ENCODE results near the gene HEATR5A.
"Not testable (repeated sequence)": the region's sequence is repeated elsewhere in the genome, so short reads cannot be mapped to it uniquely, and the experiment has no call there.

Gene HEATR5A

GRCh38 chr14:31387091-31387490, 33.3 kb downstream of the HEATR5A start:
- no peak for DNase-seq

GRCh38 chr14:31386271-31386670, 34.1 kb downstream of the HEATR5A start:
- no peak for DNase-seq

- DNase-seq = no peak
Observed at GRCh38 chr14:31382221-31382620, 38.1 kb downstream of the HEATR5A start.

- no peak for DNase-seq
Observed at GRCh38 chr14:31380106-31380505, 40.2 kb downstream of the HEATR5A start.

GRCh38 chr14:31379125-31379947, 41.0 kb downstream of the HEATR5A start:
- DNase-seq = not testable (repeated sequence)

GRCh38 chr14:31377433-31377832, 42.9 kb downstream of the HEATR5A start:
- DNase-seq = no peak

- DNase-seq = no peak
Observed at GRCh38 chr14:31371646-31372045, 48.7 kb downstream of the HEATR5A start.

- DNase-seq = no peak
Observed at GRCh38 chr14:31363331-31364073, 56.8 kb downstream of the HEATR5A start.

GRCh38 chr14:31362746-31363145, 57.6 kb downstream of the HEATR5A start:
- no peak for DNase-seq

- DNase-seq = not testable (repeated sequence)
Observed at GRCh38 chr14:31361761-31362160, 58.6 kb downstream of the HEATR5A start.

- no peak for DNase-seq
Observed at GRCh38 chr14:31360919-31361662, 59.3 kb downstream of the HEATR5A start.

GRCh38 chr14:31357279-31357678, 63.1 kb downstream of the HEATR5A start:
- no peak for DNase-seq

GRCh38 chr14:31346097-31346496, 74.3 kb downstream of the HEATR5A start:
- DNase-seq = no peak

GRCh38 chr14:31341280-31341679, 79.1 kb downstream of the HEATR5A start:
- no peak for DNase-seq

- no peak for DNase-seq
Observed at GRCh38 chr14:31340297-31341063, 79.9 kb downstream of the HEATR5A start.

GRCh38 chr14:31339743-31340142, 80.6 kb downstream of the HEATR5A start:
- DNase-seq = no peak

GRCh38 chr14:31337331-31337730, 83.0 kb downstream of the HEATR5A start:
- DNase-seq = no peak

- DNase-seq = no peak
Observed at GRCh38 chr14:31336646-31337045, 83.7 kb downstream of the HEATR5A start.

- not testable (repeated sequence) for DNase-seq
Observed at GRCh38 chr14:31331395-31331794, 89.0 kb downstream of the HEATR5A start.

- DNase-seq = not testable (repeated sequence)
Observed at GRCh38 chr14:31329876-31330521, 90.4 kb downstream of the HEATR5A start.

- no peak for DNase-seq
Observed at GRCh38 chr14:31326111-31326510, 94.2 kb downstream of the HEATR5A start.

- DNase-seq = no peak
Observed at GRCh38 chr14:31323419-31323818, 96.9 kb downstream of the HEATR5A start.

Data from NCI-H2081 (cell line).